Measurements from ENCODE around the gene GJA4. TPM values are rescaled to one million over a fixed set of nuclear protein-coding genes. Genes with fewer than 3 reads are reported as not detected.

The GJA4 gene
- total and polyA plus RNA-seq, 4 donors, result 6.1 to 10.6 (median 9.1) TPM

- Histone ChIP-seq H3K27ac (ENCODE audit: low read depth in 1 of 2, low read length in 2 of 2) (no peak overlapping the region), H3K4me3 (ENCODE audit: low read depth in 1 of 3, low read length in 3 of 3) (no peak overlapping the region), H3K4me1 (ENCODE audit: control insufficient read depth in 4 of 4, insufficient read depth in 4 of 4, low read length in 3 of 4) (no peaks in the 10 kb centered on the region), H3K9ac (ENCODE audit: low read depth in 1 of 2, low read length in 2 of 2) (no peak overlapping the region), H3K27me3 (ENCODE audit: control insufficient read depth in 4 of 4, insufficient read depth in 4 of 4, low read length in 3 of 4) (no peaks in the 10 kb centered on the region), H3K9me3 (ENCODE audit: control insufficient read depth in 4 of 4, low read length in 3 of 4) (no peaks in the 10 kb centered on the region), H3K36me3 (ENCODE audit: control insufficient read depth in 4 of 4, insufficient read depth in 3 of 4, low read depth in 1 of 4, low read length in 3 of 4) (no peaks in the 10 kb centered on the region)
- 94% methylated on average over 6 of the region's 6 CpGs for WGBS
- TF ChIP-seq RXRA (IDR thresholded peaks at IDR 0.05) (no peak), RAD21 (IDR thresholded peaks at IDR 0.05) (no peak), HNF4A (conservative IDR thresholded peaks at IDR 0.05) (no peak), GABPA (IDR thresholded peaks at IDR 0.05 in 1 of 2, conservative IDR thresholded peaks at IDR 0.05 in 1 of 2) (no peak), FOXA2 (IDR thresholded peaks at IDR 0.05) (no peak), JUND (IDR thresholded peaks at IDR 0.05) (no peak), TAF1 (conservative IDR thresholded peaks at IDR 0.05) (no peak), EGR1 (IDR thresholded peaks at IDR 0.05; ENCODE audit: low read depth in 2 of 2) (no peak), FOXA1 (IDR thresholded peaks at IDR 0.05) (no peak), HNF4G (IDR thresholded peaks at IDR 0.05) (no peak), YY1 (IDR thresholded peaks at IDR 0.05) (no peak)
- TF ChIP-seq, protein P1, sequence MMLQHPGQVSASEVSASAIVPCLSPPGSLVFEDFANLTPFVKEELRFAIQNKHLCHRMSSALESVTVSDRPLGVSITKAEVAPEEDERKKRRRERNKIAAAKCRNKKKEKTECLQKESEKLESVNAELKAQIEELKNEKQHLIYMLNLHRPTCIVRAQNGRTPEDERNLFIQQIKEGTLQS (IDR thresholded peaks at IDR 0.05), result no peak
- no peak for DNase-seq (ENCODE audit: low spot score)
Observed at GRCh38 chr1:34755961-34756360, 36.8 kb upstream of the GJA4 start.

GRCh38 chr1:34757386-34757785 is 35.4 kb upstream of the GJA4 start:
- Histone ChIP-seq H3K4me3 (ENCODE audit: low read depth in 1 of 3, low read length in 3 of 3) (no peak overlapping the region), H3K36me3 (ENCODE audit: control insufficient read depth in 4 of 4, insufficient read depth in 3 of 4, low read depth in 1 of 4, low read length in 3 of 4) (no peaks in the 10 kb centered on the region), H3K4me1 (ENCODE audit: control insufficient read depth in 4 of 4, insufficient read depth in 4 of 4, low read length in 3 of 4) (no peaks in the 10 kb centered on the region), H3K27ac (ENCODE audit: low read depth in 1 of 2, low read length in 2 of 2) (no peak overlapping the region), H3K9ac (ENCODE audit: low read depth in 1 of 2, low read length in 2 of 2) (no peak overlapping the region), H3K9me3 (ENCODE audit: control insufficient read depth in 4 of 4, low read length in 3 of 4) (no peaks in the 10 kb centered on the region), H3K27me3 (ENCODE audit: control insufficient read depth in 4 of 4, insufficient read depth in 4 of 4, low read length in 3 of 4) (no peaks in the 10 kb centered on the region)
- no peak for DNase-seq (ENCODE audit: low spot score)
- TF ChIP-seq MAX (IDR thresholded peaks at IDR 0.05), result no peak
- TF ChIP-seq FOXA1 (IDR thresholded peaks at IDR 0.05), result no peak
- no peak for TF ChIP-seq HNF4A (conservative IDR thresholded peaks at IDR 0.05)
- WGBS, result 93% methylated on average over 21 of the region's 21 CpGs

GRCh38 chr1:34758751-34759150 is 34.0 kb upstream of the GJA4 start:
- no peak overlapping the region for H3K27ac ChIP-seq (ENCODE audit: low read depth in 1 of 2, low read length in 2 of 2)
- 72% methylated on average over 4 of the region's 4 CpGs for WGBS
- H3K4me1 ChIP-seq (ENCODE audit: control insufficient read depth in 4 of 4, insufficient read depth in 4 of 4, low read length in 3 of 4), result no peaks in the 10 kb centered on the region
- H3K9ac ChIP-seq (ENCODE audit: low read depth in 1 of 2, low read length in 2 of 2), result no peak overlapping the region
- no peaks in the 10 kb centered on the region for H3K27me3 ChIP-seq (ENCODE audit: control insufficient read depth in 4 of 4, insufficient read depth in 4 of 4, low read length in 3 of 4)
- no peak for DNase-seq (ENCODE audit: low spot score)
- H3K4me3 ChIP-seq (ENCODE audit: low read depth in 1 of 3, low read length in 3 of 3), result no peak overlapping the region
- TF ChIP-seq EGR1 (IDR thresholded peaks at IDR 0.05; ENCODE audit: low read depth in 2 of 2) (no peak), YY1 (IDR thresholded peaks at IDR 0.05) (no peak), HNF4A (conservative IDR thresholded peaks at IDR 0.05) (no peak), RXRA (IDR thresholded peaks at IDR 0.05) (no peak), FOXA2 (IDR thresholded peaks at IDR 0.05) (no peak), JUND (IDR thresholded peaks at IDR 0.05) (no peak), SP1 (IDR thresholded peaks at IDR 0.05) (no peak), HNF4G (IDR thresholded peaks at IDR 0.05) (no peak), FOXA1 (IDR thresholded peaks at IDR 0.05) (no peak), CTCF (IDR thresholded peaks at IDR 0.05; ENCODE audit: low read depth, low read length, missing input control) (no peak), NR2F2 (IDR thresholded peaks at IDR 0.05) (no peak), ZBTB33 (IDR thresholded peaks at IDR 0.05) (no peak), MAX (IDR thresholded peaks at IDR 0.05) (no peak), RAD21 (IDR thresholded peaks at IDR 0.05) (no peak), GABPA (IDR thresholded peaks at IDR 0.05 in 1 of 2, conservative IDR thresholded peaks at IDR 0.05 in 1 of 2) (no peak), TAF1 (conservative IDR thresholded peaks at IDR 0.05) (no peak)
- TF ChIP-seq, protein P1 (IDR thresholded peaks at IDR 0.05), result no peak
- TF ChIP-seq, protein P2, sequence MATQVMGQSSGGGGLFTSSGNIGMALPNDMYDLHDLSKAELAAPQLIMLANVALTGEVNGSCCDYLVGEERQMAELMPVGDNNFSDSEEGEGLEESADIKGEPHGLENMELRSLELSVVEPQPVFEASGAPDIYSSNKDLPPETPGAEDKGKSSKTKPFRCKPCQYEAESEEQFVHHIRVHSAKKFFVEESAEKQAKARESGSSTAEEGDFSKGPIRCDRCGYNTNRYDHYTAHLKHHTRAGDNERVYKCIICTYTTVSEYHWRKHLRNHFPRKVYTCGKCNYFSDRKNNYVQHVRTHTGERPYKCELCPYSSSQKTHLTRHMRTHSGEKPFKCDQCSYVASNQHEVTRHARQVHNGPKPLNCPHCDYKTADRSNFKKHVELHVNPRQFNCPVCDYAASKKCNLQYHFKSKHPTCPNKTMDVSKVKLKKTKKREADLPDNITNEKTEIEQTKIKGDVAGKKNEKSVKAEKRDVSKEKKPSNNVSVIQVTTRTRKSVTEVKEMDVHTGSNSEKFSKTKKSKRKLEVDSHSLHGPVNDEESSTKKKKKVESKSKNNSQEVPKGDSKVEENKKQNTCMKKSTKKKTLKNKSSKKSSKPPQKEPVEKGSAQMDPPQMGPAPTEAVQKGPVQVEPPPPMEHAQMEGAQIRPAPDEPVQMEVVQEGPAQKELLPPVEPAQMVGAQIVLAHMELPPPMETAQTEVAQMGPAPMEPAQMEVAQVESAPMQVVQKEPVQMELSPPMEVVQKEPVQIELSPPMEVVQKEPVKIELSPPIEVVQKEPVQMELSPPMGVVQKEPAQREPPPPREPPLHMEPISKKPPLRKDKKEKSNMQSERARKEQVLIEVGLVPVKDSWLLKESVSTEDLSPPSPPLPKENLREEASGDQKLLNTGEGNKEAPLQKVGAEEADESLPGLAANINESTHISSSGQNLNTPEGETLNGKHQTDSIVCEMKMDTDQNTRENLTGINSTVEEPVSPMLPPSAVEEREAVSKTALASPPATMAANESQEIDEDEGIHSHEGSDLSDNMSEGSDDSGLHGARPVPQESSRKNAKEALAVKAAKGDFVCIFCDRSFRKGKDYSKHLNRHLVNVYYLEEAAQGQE (IDR thresholded peaks at IDR 0.05), result no peak
- no peaks in the 10 kb centered on the region for H3K9me3 ChIP-seq (ENCODE audit: control insufficient read depth in 4 of 4, low read length in 3 of 4)
- no peaks in the 10 kb centered on the region for H3K36me3 ChIP-seq (ENCODE audit: control insufficient read depth in 4 of 4, insufficient read depth in 3 of 4, low read depth in 1 of 4, low read length in 3 of 4)

Measured in liver (tissue), 9 donors.